Epithelial cell of prostate (primary cell): ENCODE measurements around the gene MUC2.

Experiments
- DNase-seq: peaks from one replicate; pipeline ENCODE4 v3.0.0-alpha.2; 2011; ENCODE audit warnings: low read depth, low spot score
- H3K27ac ChIP-seq: fragments of 450-650 bp; 2 replicates; pipeline ENCODE4 v1.5.1; 2017; ENCODE audit warnings: mild to moderate bottlenecking

MUC2 gene

GRCh38 chr11:1084561-1085439, 10.1 kb downstream of the MUC2 start:
- DNase-seq, result no peak

DNA sequence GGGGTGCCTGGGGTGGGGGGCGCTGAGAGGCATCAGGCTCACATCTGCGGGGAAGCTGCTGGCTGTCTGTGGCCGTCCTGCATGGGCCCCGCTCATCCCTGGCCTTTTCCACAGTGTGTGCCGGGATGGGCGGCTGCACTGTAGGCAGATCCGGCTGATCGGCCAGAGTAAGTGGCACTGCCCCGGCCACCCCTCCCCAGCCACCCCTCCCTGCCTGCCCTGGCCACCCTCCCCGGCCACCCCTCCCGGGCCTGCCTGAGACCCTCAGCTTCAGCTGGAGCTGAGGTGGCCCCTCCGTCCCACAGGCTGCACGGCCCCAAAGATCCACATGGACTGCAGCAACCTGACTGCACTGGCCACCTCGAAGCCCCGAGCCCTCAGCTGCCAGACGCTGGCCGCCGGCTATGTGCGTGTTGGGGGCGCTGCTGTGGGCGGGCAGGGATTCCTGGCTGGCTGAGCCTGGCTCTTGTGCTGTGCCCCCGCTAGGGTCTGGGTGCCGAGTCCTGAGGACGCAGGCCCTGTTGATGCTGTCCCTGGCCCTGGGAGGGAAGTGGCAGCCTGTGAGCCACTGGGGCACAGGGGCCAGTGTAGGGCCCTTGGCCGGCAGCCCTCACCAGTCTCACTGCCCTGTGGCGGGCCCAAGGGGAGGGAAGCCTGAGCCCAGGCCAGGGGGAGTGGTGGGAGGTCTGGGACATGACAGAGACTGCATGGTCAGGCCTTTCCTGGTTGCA, 10.9 kb downstream of the MUC2 start:
- no peak overlapping the region for H3K27ac ChIP-seq
- no peak for DNase-seq

More at GRCh38 chr11:1084561-1085439, 10.1 kb downstream of the MUC2 start:
- no peak overlapping the region for H3K27ac ChIP-seq

GRCh38 chr11:1086171-1087102, 11.8 kb downstream of the MUC2 start:
- no peak overlapping the region for H3K27ac ChIP-seq
- no peak for DNase-seq

DNA sequence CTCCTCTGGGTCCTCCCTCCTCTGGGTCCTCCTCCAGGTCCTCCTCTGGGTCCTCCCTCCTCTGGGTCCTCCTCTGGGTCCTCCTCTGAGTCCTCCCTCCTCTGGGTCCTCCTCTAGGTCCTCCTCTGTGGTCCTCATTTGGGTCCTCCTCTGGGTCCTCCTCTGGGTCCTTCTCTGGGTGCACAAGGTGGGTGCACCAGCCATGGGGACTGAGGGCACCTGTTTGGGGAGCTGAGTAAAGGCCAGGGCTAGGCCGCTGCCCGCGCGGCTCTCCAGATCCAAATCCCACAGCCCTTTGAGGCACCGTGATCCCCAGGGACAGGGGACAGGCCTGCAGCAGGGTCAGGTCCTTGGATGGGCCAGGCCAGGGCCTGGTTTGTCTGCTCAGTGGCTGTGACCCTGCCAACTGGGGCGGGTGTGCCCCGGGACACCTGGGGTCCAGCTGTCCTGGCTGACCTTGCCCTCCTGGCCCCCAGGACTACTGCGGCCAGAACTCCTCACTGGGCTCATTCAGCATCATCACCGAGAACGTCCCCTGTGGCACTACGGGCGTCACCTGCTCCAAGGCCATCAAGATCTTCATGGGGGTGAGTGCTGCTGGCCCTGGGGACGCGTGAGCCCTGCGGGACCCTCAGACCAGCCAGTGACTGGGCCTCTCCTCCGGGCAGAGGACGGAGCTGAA, 12.7 kb downstream of the MUC2 start:
- no peak overlapping the region for H3K27ac ChIP-seq
- DNase-seq, result no peak

DNA sequence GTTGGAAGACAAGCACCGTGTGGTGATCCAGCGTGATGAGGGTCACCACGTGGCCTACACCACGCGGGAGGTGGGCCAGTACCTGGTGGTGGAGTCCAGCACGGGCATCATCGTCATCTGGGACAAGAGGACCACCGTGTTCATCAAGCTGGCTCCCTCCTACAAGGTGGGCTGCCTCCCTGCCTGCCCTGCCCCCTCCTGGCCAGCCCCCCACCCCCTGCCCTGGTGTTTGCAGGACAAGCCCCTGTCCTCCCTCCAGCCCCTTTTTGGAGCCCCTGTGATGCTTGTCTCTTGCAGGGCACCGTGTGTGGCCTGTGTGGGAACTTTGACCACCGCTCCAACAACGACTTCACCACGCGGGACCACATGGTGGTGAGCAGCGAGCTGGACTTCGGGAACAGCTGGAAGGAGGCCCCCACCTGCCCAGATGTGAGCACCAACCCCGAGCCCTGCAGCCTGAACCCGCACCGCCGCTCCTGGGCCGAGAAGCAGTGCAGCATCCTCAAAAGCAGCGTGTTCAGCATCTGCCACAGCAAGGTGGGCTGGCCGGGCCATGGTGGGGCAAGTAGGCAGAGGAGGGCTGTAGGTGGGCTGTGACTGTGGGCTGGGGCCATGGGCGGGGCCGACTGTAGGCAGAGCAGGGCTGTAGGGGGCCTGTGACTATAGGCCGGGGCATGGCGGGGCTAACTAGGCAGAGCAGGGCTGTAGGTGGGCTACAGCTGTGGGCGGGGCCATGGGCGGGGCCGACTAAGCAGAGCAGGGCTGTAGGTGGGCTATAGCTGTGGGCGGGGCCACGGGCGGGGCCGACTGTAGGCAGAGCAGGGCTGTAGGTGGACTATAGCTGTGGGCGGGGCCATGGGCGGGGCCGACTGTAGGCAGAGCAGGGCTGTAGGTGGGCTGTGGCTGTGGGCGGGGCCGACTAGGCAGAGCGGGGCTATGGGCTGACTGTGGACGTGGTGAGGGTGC, 13.6 kb downstream of the MUC2 start:
- DNase-seq, result no peak
- no peak overlapping the region for H3K27ac ChIP-seq

- no peak overlapping the region for H3K27ac ChIP-seq
- DNase-seq, result no peak
Measured at GRCh38 chr11:1088927-1089737, 14.5 kb downstream of the MUC2 start.

DNA sequence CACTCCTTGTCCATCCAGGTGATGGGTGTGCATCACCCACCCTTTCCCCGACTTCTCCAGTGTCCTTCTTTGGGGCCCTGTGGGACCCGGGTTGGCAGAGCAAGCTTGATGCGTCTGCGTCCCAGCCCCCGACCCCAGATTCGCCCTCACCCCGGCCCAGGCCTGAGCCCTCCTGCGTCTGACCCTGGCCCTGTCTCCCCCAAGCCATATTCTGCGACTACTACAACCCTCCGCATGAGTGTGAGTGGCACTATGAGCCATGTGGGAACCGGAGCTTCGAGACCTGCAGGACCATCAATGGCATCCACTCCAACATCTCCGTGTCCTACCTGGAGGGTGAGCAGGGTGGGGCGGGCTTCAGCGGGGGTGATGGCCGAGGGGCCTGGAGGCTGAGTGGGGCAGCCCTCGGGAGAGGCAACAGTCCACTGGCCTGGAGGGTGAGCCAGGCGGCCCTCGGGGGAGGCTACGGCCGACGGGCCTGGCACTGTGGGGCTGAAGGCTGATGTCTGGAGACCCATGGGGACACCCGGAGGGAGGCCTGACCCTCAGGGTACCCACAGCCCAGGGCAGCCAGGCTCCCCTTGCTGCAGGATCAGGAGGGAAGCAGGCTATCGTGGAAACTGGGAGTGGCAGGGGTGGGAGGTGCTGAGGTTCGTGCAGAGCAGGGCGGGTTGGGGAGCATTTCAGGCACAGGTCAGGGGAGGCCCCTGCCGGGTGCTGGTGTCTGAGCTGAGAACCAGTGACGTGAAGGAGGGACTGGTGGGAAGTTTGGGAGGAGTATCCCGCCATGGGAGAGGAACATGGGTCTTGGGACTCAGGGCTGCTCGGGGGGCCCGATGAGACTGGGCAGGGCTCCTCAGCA, 15.3 kb downstream of the MUC2 start:
- DNase-seq, result no peak
- no peak overlapping the region for H3K27ac ChIP-seq

DNA sequence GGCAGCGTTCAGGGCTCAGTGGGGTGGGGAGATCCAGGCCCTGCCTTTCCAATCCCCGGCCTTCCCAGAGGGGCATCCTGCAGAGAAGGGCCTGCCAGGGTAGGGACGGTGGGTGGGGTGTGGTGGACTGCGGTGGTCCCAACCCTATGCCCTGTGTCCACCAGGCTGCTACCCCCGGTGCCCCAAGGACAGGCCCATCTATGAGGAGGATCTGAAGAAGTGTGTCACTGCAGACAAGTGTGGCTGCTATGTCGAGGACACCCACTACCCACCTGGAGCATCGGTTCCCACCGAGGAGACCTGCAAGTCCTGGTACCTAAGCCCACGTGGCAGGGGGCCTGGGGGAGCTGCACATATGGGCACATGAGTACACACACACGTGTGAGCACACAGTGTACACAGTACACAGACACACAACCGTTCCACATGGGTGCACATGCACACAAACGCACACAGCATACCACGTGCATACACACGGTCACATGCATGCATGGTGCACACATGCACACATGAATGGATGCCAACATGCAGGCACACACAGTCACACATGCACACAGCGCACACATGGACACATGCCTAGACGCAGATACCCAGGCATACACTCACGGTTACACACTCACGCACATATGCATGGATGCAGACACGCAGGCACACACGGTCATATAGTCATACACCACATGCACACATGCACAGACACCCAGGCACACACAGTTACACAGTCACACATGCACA, 16.1 kb downstream of the MUC2 start:
- H3K27ac ChIP-seq, result no peak overlapping the region
- DNase-seq, result no peak

- no peak overlapping the region for H3K27ac ChIP-seq
- DNase-seq, result no peak
Measured at GRCh38 chr11:1091332-1092083, 16.8 kb downstream of the MUC2 start.

DNA sequence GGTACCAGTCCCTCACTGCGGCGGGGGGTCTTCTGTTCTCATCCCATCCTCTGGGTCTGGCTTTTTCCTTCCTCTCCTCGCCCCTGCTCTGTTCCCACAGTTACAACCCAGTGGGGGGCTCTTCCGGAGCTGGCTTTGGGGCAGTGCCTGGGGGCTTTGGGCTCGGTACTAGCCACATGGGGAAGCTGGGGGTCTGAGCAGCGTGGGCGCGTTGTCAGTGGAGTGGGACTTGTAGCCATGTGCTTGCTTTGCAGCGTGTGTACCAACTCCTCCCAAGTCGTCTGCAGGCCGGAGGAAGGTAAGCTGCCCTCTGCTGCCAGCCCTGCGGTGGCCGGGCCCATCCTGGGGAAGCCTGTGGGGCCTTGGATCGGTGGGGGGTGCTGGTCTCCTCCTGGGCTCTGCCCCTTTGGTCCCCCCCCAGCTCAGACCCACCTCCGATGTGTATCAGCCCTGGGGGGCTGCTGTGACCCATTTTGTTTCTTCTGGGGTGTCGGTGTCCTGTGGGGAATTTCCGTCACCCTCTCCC, 17.5 kb downstream of the MUC2 start:
- no peak for DNase-seq
- H3K27ac ChIP-seq, result no peak overlapping the region

DNA sequence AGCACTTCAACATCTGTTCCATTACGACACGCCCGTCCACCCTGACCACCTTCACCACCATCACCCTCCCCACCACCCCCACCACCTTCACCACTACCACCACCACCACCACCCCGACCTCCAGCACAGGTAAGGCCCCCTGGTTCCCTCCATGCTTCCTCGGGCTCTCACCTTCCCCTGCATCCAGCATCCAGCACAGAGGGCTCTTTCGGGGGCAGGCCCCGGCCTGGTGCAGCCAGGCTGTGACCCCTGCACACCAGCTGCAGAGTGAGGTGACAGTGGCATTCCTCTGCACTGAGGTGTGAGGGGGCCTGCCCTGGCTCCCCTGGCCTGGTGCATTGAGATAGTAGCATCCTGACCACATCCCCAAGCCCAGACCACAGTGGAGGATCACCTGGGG, 18.2 kb downstream of the MUC2 start:
- DNase-seq, result no peak
- H3K27ac ChIP-seq, result no peak overlapping the region

DNA sequence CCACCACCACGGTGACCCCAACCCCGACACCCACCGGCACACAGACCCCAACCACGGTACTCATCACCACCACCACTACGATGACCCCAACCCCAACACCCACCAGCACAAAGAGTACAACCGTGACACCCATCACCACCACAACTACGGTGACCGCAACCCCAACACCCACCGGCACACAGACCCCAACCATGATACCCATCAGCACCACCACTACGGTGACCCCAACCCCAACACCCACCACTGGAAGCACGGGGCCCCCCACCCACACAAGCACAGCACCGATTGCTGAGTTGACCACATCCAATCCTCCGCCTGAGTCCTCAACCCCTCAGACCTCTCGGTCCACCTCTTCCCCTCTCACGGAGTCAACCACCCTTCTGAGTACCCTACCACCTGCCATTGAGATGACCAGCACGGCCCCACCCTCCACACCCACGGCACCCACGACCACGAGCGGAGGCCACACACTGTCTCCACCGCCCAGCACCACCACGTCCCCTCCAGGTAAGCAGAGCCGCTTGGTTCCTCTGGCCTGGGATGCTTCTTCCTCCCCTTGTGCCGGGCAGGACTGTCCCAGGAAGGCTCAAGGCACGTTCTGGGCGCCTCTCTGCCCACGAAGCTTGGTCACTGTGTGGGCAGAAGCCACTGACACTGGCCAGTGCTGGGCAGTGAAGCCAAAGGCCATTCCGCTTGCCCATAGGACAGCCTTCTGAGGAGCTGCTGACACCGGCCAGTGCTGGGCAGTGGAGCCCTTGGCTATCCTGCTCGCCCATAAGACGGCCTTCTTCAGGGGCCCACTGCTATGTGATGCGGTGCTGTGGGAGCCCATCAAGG, 25.1 kb downstream of the MUC2 start:
- H3K27ac ChIP-seq, result no peak overlapping the region
- DNase-seq, result no peak

DNA sequence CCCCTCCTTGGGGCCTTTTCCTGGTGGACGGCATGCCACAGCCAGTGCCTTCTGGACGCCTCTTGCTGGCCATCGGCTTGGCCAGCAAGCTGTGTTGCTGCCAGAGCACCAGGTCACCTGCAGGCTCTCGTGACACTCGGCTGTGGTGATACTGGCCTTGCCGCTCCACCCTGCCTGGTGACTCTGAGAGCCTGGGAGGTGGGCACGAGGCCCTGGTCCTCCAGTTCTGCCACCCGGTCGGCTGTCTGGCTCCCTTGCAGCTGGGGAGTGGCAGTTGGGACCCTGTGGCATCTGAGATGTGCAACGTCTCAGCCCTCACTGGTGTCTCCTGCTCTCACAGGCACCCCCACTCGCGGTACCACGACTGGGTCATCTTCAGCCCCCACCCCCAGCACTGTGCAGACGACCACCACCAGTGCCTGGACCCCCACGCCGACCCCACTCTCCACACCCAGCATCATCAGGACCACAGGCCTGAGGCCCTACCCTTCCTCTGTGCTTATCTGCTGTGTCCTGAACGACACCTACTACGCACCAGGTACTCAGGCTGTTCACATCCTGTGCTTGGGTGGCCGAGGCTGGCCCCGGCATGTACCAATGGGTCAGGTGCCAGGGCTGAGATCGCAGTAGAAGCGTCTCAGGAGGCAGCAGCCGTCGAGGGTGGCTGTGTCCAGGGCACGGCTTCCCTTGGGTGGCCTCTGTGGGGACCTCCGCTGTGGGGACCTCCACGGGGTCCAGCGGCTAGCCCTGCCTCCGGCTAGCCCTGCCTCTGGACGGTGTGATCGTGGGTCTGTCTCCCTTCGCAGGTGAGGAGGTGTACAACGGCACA, 26.0 kb downstream of the MUC2 start:
- no peak overlapping the region for H3K27ac ChIP-seq
- no peak for DNase-seq
